ACC112 (cell line): ENCODE data around the gene SRCIN1.

Source experiments
- H2AFZ ChIP-seq: fragments of 200-600 bp; sonication (generic); one replicate; pipeline ENCODE4 v1.6.0; 2017; ENCODE audit warnings: antibody characterized with exemption, low read length; ENCODE audit not compliant: unreplicated experiment
- H3K27ac ChIP-seq: fragments of 200-600 bp; sonication (generic); 2 replicates; pipeline ENCODE4 v1.5.1; 2014; ENCODE audit warnings: low read depth, mild to moderate bottlenecking, antibody characterized with exemption, low read length, moderate library complexity
- H3K27me3 ChIP-seq: fragments of 200-600 bp; sonication (generic); 2 replicates; pipeline ENCODE4 v1.6.1; 2014; ENCODE audit warnings: mild to moderate bottlenecking, antibody characterized with exemption, low read length, moderate library complexity, mixed read lengths; ENCODE audit not compliant: insufficient read depth
- H3K36me3 ChIP-seq: fragments of 200-600 bp; sonication (generic); 2 replicates; pipeline ENCODE4 v1.6.1; 2016; ENCODE audit warnings: mild to moderate bottlenecking, antibody characterized with exemption, low read length, moderate library complexity, mixed read lengths; ENCODE audit not compliant: insufficient read depth
- H3K4me1 ChIP-seq: fragments of 200-600 bp; sonication (generic); one replicate; pipeline ENCODE4 v1.6.1; 2016; ENCODE audit warnings: low read length, mixed read lengths; ENCODE audit not compliant: insufficient read depth, unreplicated experiment, control insufficient read depth
- H3K4me3 ChIP-seq: fragments of 200-600 bp; sonication (generic); 2 replicates; pipeline ENCODE4 v1.5.1; 2014; ENCODE audit warnings: mild to moderate bottlenecking, low read depth, low read length
- H3K79me2 ChIP-seq: fragments of 200-600 bp; sonication (generic); one replicate; pipeline ENCODE4 v1.6.0; 2016; ENCODE audit warnings: low read length; ENCODE audit not compliant: control insufficient read depth, unreplicated experiment, insufficient read depth

SRCIN1 gene

GRCh38 chr17:38579083-38579480, 26.7 kb downstream of the SRCIN1 start:
- Histone ChIP-seq H3K36me3 (no peaks in the 10 kb centered on the region), H3K27ac (no peak overlapping the region), H2AFZ (no peak overlapping the region), H3K79me2 (no peaks in the 10 kb centered on the region), H3K4me3 (no peak overlapping the region), H3K4me1 (peaks cover 14% of the 10 kb centered on the region), H3K27me3 (peaks cover 33% of the 10 kb centered on the region)

DNA sequence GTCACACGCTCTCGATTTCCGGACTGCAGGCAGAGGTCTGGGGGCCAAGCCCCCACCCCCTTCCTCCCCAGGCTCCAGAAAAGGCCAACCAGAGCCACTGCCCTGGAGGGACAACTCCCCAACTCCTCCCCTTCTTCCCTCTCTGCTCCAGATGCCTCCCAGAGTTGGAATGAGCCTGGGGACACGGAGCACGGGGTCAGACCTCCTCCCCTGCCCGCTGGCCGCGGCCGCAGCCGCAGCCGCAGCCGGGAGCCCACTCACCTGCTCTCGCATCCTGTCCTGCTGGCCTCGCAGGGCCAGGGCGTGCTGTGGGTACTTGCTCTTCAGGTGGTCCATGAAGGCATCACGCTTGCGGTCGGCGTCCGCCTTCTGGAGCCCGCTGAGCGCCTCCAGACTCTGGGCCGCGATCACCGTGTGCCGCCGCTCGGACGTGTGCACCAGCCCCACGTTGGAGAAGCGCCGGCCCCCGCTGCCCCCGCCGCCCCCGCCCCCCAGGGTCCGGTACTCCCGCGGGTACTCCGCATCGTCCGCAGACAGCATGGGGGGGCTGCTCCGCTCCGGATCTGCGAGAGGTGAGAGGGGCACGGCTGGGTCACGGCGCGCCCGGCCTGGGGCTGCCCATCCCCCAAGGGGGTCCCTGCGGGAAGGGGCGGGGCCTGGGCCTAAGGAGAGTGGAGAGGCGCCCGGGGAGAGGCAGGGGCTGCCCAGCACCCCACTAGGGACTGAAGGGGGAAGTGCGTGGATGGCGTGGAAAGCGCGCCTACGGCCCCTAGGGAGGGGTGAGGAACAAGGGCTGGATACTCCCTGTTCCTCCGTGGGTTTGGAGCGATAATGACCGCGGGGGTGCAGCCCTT, 27.3 kb downstream of the SRCIN1 start:
- Histone ChIP-seq H3K4me1 (peaks cover 14% of the 10 kb centered on the region), H3K27me3 (peaks cover 39% of the 10 kb centered on the region), H3K4me3 (peak overlapping the region; percentile 60; the same call in 1 of the 2 replicates), H3K36me3 (no peaks in the 10 kb centered on the region), H3K27ac (no peak overlapping the region), H2AFZ (no peak overlapping the region), H3K79me2 (no peaks in the 10 kb centered on the region)

DNA sequence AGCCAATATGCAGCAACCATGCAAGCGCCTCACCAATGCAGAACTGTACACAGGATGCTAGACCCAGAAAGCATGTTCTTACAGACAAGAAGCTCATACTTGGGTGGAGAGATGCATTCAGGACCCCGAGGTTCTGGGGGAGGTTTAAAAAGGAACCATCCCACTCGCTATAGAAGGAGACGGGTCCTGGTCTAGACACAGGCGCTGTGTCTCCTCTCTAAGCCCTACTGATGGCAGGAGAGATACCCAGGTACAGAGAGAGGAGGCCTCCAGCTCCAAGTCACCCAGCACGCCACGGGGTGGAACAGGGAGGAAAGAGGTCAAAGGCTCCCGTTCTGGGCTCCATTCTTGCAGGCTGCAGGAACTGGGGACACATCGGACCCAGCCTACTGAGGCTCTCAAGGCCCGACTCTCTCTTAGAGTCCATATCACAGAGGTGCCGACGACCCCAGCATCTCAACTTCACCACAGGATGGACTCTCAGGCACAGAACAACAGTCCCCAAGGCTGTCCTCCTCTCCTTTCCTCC, 28.0 kb downstream of the SRCIN1 start:
- H3K4me1 ChIP-seq: peaks cover 14% of the 10 kb centered on the region
- no peak overlapping the region for H3K27ac ChIP-seq
- no peaks in the 10 kb centered on the region for H3K36me3 ChIP-seq
- no peak overlapping the region for H2AFZ ChIP-seq
- no peak overlapping the region for H3K4me3 ChIP-seq
- H3K79me2 ChIP-seq: no peaks in the 10 kb centered on the region
- H3K27me3 ChIP-seq: peaks cover 46% of the 10 kb centered on the region

GRCh38 chr17:38577244-38577643, 28.5 kb downstream of the SRCIN1 start:
- Histone ChIP-seq H3K36me3 (no peaks in the 10 kb centered on the region), H3K27ac (no peak overlapping the region), H3K4me1 (peaks cover 14% of the 10 kb centered on the region), H3K4me3 (no peak overlapping the region), H3K27me3 (peaks cover 50% of the 10 kb centered on the region), H2AFZ (no peak overlapping the region), H3K79me2 (no peaks in the 10 kb centered on the region)

DNA sequence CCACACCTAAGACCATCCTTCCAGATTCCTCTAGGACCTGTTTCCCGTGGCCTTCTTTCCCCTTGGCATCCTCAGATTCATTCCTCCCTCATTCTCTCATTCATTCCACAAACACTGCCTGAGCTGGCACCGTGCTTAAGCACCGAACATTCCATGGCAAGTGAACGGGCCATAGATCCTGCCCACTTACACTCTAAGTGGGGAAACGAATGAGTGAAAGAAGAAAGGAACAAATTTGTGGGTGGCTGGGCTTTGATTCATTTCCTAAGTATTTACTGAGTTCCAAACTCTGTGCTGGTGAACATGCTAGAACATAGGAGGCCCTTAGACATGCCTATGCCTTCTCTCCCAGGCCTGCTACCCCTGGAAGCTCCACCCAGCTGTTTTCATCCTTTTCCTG, 30.0 kb downstream of the SRCIN1 start:
- Histone ChIP-seq H3K27ac (no peak overlapping the region), H3K4me1 (peaks cover 19% of the 10 kb centered on the region), H3K4me3 (no peak overlapping the region), H2AFZ (no peak overlapping the region), H3K36me3 (no peaks in the 10 kb centered on the region), H3K27me3 (peaks cover 64% of the 10 kb centered on the region), H3K79me2 (no peaks in the 10 kb centered on the region)

DNA sequence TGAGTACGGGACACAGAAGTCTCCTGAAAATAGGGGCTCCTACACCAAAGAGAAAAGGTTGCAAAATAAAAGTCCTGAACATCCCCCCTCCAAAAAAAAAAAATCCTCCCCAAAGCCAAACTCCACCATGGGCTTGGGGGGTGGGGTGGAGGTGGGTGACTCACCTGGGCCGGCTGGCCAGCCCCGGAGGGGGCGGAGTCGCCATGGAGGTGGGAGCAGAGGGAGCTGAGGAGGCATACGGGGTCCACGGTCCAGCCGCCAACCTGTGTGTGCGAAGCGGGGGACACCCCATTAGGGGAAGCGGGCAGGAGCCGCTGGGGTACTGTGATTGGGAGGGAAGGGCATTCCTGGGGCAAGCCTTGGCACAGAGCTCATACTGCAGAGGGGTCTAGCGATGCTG, 31.0 kb downstream of the SRCIN1 start:
- H3K4me1 ChIP-seq: peaks cover 13% of the 10 kb centered on the region
- no peak overlapping the region for H2AFZ ChIP-seq
- H3K27me3 ChIP-seq: peaks cover 72% of the 10 kb centered on the region

GRCh38 chr17:38572669-38573365, 32.9 kb downstream of the SRCIN1 start:
- no peaks in the 10 kb centered on the region for H3K36me3 ChIP-seq
- H2AFZ ChIP-seq: peak overlapping the region; percentile 25
- H3K27me3 ChIP-seq: peaks cover 68% of the 10 kb centered on the region
- H3K27ac ChIP-seq: no peak overlapping the region
- no peaks in the 10 kb centered on the region for H3K79me2 ChIP-seq
- H3K4me3 ChIP-seq: peak overlapping the region; percentile 53; the same call in 1 of the 2 replicates
- peaks cover 4% of the 10 kb centered on the region for H3K4me1 ChIP-seq

More for the DNA sequence above, 31.0 kb downstream of the SRCIN1 start:
- no peaks in the 10 kb centered on the region for H3K79me2 ChIP-seq
- H3K36me3 ChIP-seq: no peaks in the 10 kb centered on the region
- no peak overlapping the region for H3K27ac ChIP-seq
- no peak overlapping the region for H3K4me3 ChIP-seq

DNA sequence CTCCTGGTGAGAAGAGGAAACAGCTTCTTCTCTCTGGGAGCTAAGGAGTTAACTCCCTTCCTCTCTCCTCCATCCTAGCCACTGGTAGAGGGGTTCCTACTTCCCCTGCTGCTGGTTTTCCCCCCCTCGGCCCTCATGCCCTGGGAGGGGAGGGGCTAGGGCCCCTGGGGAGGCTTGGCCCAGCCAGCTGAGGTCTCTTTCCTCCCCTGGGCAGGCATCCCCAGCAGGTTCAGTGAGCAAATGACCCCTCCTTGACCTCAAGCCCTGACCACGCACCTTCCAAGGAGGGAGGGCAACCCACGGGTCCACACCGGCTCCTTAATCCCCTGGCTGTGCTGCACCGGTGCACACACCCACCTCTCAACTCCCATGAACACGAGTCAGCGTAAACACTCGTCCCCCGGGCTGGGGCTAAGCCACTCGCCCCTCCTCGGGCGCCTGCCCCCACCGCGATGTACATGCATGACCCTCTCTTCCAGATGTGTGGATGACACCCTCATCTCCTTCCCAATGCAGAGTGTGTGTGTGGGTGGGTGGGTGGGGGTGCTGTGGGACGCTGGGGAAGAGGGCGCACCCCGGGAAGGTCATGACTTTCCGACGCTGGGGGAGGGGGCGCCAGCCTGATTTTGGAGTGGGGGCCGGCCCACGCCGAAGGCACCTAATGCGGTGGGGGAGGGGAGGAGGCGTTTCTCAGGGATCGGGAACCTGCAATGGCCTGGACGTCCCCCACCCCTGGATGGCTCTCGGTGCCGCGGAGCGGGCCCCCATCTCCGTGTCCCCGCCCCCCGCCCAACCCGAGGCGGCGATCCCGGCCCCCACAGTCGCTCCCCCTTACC, 33.7 kb downstream of the SRCIN1 start:
- Histone ChIP-seq H3K4me1 (peaks cover 4% of the 10 kb centered on the region), H3K36me3 (no peaks in the 10 kb centered on the region), H3K27ac (no peak overlapping the region), H2AFZ (no peak overlapping the region), H3K79me2 (no peaks in the 10 kb centered on the region), H3K4me3 (peak overlapping the region; percentile 53; the same call in 1 of the 2 replicates), H3K27me3 (peaks cover 68% of the 10 kb centered on the region)

DNA sequence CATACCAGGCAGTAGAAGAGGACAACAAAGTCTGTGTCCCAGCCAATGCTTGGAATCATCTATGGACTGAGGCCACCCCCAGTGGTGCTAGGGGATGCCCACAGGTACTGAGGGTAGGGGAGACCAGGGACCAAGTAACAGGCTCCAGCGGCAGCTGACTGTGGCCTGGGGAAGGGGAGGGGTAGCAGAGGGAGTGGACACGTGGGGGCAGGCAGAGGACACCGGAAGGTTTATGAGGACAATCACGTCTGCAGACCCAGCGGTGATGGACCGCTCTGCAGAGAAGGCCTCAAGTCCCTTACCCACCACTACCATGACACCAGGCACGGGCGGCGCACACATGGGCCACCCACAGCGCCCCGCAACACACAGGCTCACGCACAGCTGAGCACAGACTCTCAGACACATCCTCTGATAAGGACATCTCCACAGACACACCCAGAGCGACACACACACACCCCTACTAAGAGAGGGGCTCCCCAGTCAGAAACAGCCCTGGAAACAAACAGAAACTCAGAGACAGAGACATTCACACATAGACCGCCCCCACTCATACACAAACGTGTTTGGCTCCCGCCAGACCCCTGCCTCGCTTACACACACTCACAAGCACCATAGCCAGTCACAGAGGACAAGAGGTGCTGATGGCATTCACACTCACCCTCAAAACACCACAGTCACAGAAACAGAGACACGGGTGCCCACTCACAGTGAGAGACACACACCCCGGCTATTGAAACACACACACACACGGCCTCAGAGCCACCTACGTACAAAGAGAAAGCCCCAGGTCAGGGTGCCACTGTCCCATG, 35.8 kb downstream of the SRCIN1 start:
- Histone ChIP-seq H3K27ac (no peak overlapping the region), H3K36me3 (no peaks in the 10 kb centered on the region), H3K4me1 (peaks cover 4% of the 10 kb centered on the region), H2AFZ (no peak overlapping the region), H3K79me2 (no peaks in the 10 kb centered on the region), H3K4me3 (no peak overlapping the region), H3K27me3 (peaks cover 81% of the 10 kb centered on the region)
